BJ (cell line): ENCODE data around the gene COMMD3. TPM values are rescaled to one million over a fixed set of nuclear protein-coding genes. Genes with fewer than 3 reads are reported as not detected.
"Not testable (repeated sequence)": the region's sequence is repeated elsewhere in the genome, so short reads cannot be mapped to it uniquely, and the experiment has no call there.

Experiments
- CTCF ChIA-PET: fragments of 350-600 bp; formaldehyde crosslinking; extraction: SDS; loops from one replicate; lab custom pipeline; 2021; ENCODE audit warnings: antibody characterized with exemption, inconsistent platforms; lab: Yijun Ruan, JAX
- POLR2A ChIA-PET: fragments of 300-600 bp; sonication (Branson Sonifier 250); formaldehyde crosslinking; extraction: SDS; loops from one replicate; lab custom pipeline; 2021; ENCODE audit warnings: antibody characterized with exemption; lab: Charles Lee
- DNase-seq: peaks from one replicate; pipeline ENCODE4 v3.0.0-alpha.2; 2011; ENCODE audit warnings: low read depth
- H3K27me3 ChIP-seq: 2 replicates; pipeline ENCODE4 v1.6.0; 2011; ENCODE audit warnings: low read length; ENCODE audit not compliant: control insufficient read depth, insufficient read depth
- H3K36me3 ChIP-seq: 2 replicates; pipeline ENCODE4 v1.5.1; 2011; ENCODE audit warnings: low read length; ENCODE audit not compliant: control insufficient read depth, insufficient read depth
- H3K4me3 ChIP-seq: 2 replicates; pipeline ENCODE4 v1.5.1; 2011; ENCODE audit warnings: low read depth, mild to moderate bottlenecking, control low read depth, low read length
- polyA plus RNA-seq: library from polyadenylated mRNA; depleted of rRNA; stranded (reverse); fragments of >200 nt; gene quantifications from 2 replicates; pipeline ENCODE4 v1.2.3, GENCODE V29; 2011
- TF ChIP-seq, protein P1 (sequence below): IDR thresholded peaks from 2 replicates; pipeline ENCODE4 v1.5.1; 2011; ENCODE audit warnings: low read depth, mild to moderate bottlenecking, control low read depth, inconsistent platforms, low read length, moderate library complexity; ENCODE audit not compliant: insufficient read depth

Gene COMMD3
- polyA plus RNA-seq, 1 experiment: 20.9 TPM

DNA sequence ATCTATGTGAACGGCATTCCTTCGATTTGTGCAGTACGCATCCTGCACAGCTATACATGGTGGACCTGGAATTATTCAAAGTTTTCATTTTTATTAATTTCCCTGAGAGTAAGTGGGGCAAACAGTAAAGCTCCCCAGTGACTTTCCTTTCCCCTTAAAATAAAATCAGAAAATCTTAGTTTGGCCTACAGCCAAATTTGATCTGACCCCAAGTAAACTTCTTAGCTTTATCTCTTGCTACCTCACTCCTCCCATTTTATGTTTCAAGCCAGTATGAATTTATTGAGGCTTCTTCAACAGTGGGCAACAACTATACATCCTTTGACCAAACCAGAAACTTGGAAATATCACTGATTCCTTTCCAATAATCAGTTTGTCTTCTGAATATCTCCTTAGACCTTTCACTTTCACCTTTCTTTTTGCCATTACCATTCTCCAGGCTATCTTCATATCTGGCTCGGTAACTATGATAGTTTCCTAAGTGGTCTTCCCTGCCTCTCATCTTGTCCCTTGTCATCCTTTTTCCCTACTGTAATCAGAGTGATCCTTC is 40.2 kb downstream of the COMMD3 start:
- Histone ChIP-seq H3K27me3 (no peaks in the 10 kb centered on the region), H3K4me3 (no peak overlapping the region), H3K36me3 (no peaks in the 10 kb centered on the region)
- TF ChIP-seq, protein P1, sequence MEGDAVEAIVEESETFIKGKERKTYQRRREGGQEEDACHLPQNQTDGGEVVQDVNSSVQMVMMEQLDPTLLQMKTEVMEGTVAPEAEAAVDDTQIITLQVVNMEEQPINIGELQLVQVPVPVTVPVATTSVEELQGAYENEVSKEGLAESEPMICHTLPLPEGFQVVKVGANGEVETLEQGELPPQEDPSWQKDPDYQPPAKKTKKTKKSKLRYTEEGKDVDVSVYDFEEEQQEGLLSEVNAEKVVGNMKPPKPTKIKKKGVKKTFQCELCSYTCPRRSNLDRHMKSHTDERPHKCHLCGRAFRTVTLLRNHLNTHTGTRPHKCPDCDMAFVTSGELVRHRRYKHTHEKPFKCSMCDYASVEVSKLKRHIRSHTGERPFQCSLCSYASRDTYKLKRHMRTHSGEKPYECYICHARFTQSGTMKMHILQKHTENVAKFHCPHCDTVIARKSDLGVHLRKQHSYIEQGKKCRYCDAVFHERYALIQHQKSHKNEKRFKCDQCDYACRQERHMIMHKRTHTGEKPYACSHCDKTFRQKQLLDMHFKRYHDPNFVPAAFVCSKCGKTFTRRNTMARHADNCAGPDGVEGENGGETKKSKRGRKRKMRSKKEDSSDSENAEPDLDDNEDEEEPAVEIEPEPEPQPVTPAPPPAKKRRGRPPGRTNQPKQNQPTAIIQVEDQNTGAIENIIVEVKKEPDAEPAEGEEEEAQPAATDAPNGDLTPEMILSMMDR: no peak
- no peak for DNase-seq
- ChIA-PET CTCF (no interaction called here), POLR2A (interaction anchor here (0.6 kb wide), 1 partner anchor 17 kb away, joined by 3 read pairs; no protein-coding TSS in a partner anchor)

DNA sequence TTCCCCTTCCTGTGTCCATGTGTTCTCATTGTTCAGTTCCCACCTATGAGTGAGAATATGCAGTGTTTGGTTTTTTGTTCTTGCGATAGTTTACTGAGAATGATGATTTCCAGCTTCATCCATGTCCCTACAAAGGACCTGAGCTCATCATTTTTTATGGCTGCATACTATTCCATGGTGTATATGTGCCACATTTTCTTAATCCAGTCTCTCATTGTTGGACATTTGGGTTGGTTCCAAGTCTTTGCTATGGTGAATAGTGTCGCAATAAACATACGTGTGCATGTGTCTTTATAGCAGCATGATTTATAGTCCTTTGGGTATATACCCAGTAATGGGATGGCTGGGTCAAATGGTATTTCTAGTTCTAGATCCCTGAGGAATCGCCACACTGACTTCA is 41.6 kb downstream of the COMMD3 start:
- POLR2A ChIA-PET, H3K4me3 ChIP-seq, CTCF ChIA-PET, H3K36me3 ChIP-seq, DNase-seq, H3K27me3 ChIP-seq: not testable (repeated sequence)

DNA sequence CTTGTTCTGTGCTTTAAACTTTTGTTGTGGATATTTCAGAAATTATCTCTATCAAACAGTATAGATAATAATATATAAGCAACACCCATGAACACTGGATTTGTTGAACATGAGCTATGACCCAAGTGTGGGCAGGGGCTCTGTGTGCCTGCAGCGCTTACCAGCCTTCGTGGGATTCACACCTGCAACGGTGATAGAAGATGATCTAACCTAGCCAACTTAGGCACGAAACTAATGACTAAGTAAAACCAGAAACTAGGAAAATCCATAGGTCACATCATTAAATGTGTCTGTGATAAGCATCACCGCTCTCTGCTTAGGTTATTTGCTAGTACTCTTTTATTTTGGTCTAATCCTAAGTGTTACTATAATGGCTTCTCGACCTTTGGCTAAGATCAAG is 47.1 kb downstream of the COMMD3 start:
- Histone ChIP-seq H3K36me3 (no peaks in the 10 kb centered on the region), H3K4me3 (no peak overlapping the region), H3K27me3 (no peaks in the 10 kb centered on the region)
- POLR2A ChIA-PET: no interaction called here
- CTCF ChIA-PET: no interaction called here
- DNase-seq: no peak
- TF ChIP-seq, protein P1: no peak

DNA sequence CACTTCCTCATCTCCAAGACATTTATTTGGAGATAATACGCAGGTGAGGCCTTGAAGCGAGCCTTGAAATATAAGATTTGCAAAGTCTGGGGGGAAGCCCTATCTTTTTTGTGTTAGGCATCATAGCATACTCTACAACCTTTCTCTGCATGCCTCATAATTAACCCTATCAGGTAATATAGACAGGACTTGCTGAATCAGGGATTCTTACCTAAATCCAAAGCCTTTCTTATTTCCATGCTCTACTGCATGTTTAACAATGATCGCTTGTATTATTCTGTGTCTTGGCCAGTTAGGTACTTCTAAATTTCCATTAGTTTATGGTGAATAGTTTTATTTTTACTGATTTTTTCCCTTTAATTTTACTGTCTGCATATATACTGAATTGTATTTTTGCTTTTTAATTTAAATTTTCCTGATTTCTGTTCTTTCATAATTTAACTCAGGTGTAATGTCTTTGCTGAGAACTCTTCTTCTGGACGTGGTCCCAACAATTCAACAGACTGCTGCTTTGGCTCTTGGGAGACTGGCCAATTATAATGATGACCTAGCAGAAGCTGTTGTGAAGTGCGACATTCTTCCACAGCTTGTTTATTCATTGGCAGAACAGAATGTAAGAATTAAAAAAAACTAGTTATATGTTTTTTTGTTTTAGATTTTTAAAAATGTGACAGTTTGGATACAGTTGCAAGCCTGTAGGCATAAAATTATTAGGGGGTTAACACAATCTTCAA is 48.4 kb downstream of the COMMD3 start:
- POLR2A ChIA-PET: no interaction called here
- no peaks in the 10 kb centered on the region for H3K36me3 ChIP-seq

DNA sequence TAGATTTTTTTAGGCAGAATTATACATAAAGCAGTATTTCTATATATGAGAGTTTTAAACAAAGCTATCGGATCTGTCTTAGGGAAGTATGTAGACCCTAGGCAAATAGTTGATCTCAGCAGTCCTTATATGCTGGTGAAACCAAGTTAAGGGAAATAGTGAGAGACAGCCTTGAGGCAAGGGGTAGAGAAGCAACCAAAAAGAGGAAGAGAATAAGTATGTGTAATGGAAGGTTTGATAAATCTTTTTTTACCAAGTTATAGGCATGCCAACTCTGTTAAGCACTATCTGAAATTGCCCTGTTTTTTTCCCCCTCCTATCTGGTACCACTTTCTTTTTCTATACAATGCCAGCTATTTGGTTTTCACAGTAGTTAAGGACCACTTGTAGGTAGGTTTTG is 49.0 kb downstream of the COMMD3 start:
- TF ChIP-seq, protein P1: no peak
- Histone ChIP-seq H3K36me3 (no peaks in the 10 kb centered on the region), H3K27me3 (no peaks in the 10 kb centered on the region), H3K4me3 (no peak overlapping the region)
- ChIA-PET CTCF (no interaction called here), POLR2A (no interaction called here)
- DNase-seq: no peak

More for the DNA sequence above, 48.4 kb downstream of the COMMD3 start:
- no peak for DNase-seq
- Histone ChIP-seq H3K27me3 (no peaks in the 10 kb centered on the region), H3K4me3 (no peak overlapping the region)
- TF ChIP-seq, protein P1: no peak
- CTCF ChIA-PET: no interaction called here
